Measurements from ENCODE around the gene MFSD1. TPM values are rescaled to one million over a fixed set of nuclear protein-coding genes. Genes with fewer than 3 reads are reported as not detected.

MFSD1 gene
- polyA plus RNA-seq, 2 of the 4 experiments (the other 2 are of a cell fraction) = 41.5 to 53.2 TPM

GRCh38 chr3:158781191-158781590 is 20.7 kb upstream of the MFSD1 start:
- Histone ChIP-seq H3K4me3 (no peak overlapping the region), H3K4me1 (peaks cover 16% of the 10 kb centered on the region), H3K4me2 (no peak overlapping the region), H3K27ac (peak overlapping the region in 1 of 2 experiments; percentile 1; a peak in 2 of 6 replicates), H3K9me3 (0 out of 3 replicates have a peak, but pooled peaks cover 6% of the 10 kb centered on the region)
- POLR2A ChIA-PET = no interaction called here
- ATAC-seq (peak in 1 of 2 experiments; percentile 46; a peak in 1 of 6 replicates), FAIRE-seq (no peak), DNase-seq (ENCODE audit: low read depth in 1 of 2, low spot score in 1 of 2) (no peak)
- WGBS (ENCODE audit: missing lambda C conversion rate) = 59% methylated on average over 2 of the region's 2 CpGs
- no peak for TF ChIP-seq ESRRA (IDR thresholded peaks at IDR 0.05; ENCODE audit: borderline replicate concordance, low read length)
- no peak for TF ChIP-seq BHLHE40 (IDR thresholded peaks at IDR 0.05; ENCODE audit: low read depth, low read length)
- no peak for TF ChIP-seq HOXA7 (CRISPR knock-in tag; IDR thresholded peaks at IDR 0.05)
- CTCF ChIA-PET = interaction anchor here (1.0 to 5.1 kb wide), 4 partner anchors 8 to 242 kb away, joined by 3 to 26 read pairs (median 4); no protein-coding TSS in a partner anchor

DNA sequence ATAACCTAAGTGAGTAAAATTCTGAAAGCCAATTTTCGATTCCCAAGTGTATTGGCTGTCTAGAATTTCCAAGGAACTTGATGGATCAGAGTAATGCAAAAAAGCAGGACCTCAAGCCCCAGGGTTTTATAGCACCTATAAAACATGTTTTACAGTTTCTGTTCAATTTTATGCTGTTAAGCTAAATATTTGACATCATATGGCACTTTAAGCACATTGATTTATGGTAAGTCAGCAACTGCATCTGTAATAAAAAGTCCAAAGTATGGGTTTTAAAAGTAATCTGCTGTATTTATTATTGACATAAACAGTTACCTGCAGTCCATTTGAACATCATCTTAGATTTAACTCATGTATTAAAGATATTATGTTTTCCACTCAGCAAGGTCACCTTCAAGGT is 20.0 kb upstream of the MFSD1 start:
- DNase-seq (ENCODE audit: low read depth in 1 of 2, low spot score in 1 of 2) (no peak), ATAC-seq (no peak), FAIRE-seq (no peak)
- WGBS (ENCODE audit: missing lambda C conversion rate) = 11% methylated on average over 1 of the region's 1 CpG
- CTCF ChIA-PET = interaction anchor here (5.1 kb wide), 1 partner anchor 8 kb away, joined by 26 read pairs; no protein-coding TSS in a partner anchor
- H3K4me2 ChIP-seq = peak overlapping the region; percentile 10; the same call in 2 of the 3 replicates
- 0 out of 3 replicates have a peak, but pooled peaks cover 7% of the 10 kb centered on the region for H3K9me3 ChIP-seq
- H3K4me1 ChIP-seq = peaks cover 16% of the 10 kb centered on the region
- peak overlapping the region; percentile 1 to 33; a peak in 4 of 6 replicates for H3K27ac ChIP-seq
- no peak overlapping the region for H3K4me3 ChIP-seq
- no peak for TF ChIP-seq JUN (IDR thresholded peaks at IDR 0.05)
- TF ChIP-seq FOXS1 (CRISPR knock-in tag; IDR thresholded peaks at IDR 0.05) = no peak
- TF ChIP-seq HDAC2 (IDR thresholded peaks at IDR 0.05) = no peak
- TF ChIP-seq EP300 (IDR thresholded peaks at IDR 0.05) = no peak
- no peak for TF ChIP-seq NPAS2 (CRISPR knock-in tag; IDR thresholded peaks at IDR 0.05; ENCODE audit: borderline replicate concordance)
- TF ChIP-seq POLR2AphosphoS2 (conservative IDR thresholded peaks at IDR 0.05; ENCODE audit: low read length) = no peak
- TF ChIP-seq CEBPB (IDR thresholded peaks at IDR 0.05) = no peak
- no peak for TF ChIP-seq ATOH8 (CRISPR knock-in tag; IDR thresholded peaks at IDR 0.05; ENCODE audit: low read depth)
- TF ChIP-seq KDM1A (IDR thresholded peaks at IDR 0.05; ENCODE audit: low read depth) = no peak
- no peak for TF ChIP-seq NFE2L2 (conservative IDR thresholded peaks at IDR 0.05; ENCODE audit: low read length)
- TF ChIP-seq CHD2 (IDR thresholded peaks at IDR 0.05; ENCODE audit: low read length, partially characterized antibody) = no peak
- no peak for TF ChIP-seq CBX8 (IDR thresholded peaks at IDR 0.05)
- TF ChIP-seq MYC (IDR thresholded peaks at IDR 0.05; ENCODE audit: borderline replicate concordance, low read length) = no peak
- no peak for TF ChIP-seq GATA3 (IDR thresholded peaks at IDR 0.05; ENCODE audit: borderline replicate concordance)
- TF ChIP-seq BHLHE40 (IDR thresholded peaks at IDR 0.05; ENCODE audit: low read depth, low read length) = no peak
- no peak for TF ChIP-seq TP53 (CRISPR knock-in tag; IDR thresholded peaks at IDR 0.05)
- TF ChIP-seq RARB (CRISPR knock-in tag; IDR thresholded peaks at IDR 0.05) = no peak
- no peak for TF ChIP-seq FOSL2 (IDR thresholded peaks at IDR 0.05)
- no peak for TF ChIP-seq FOSL2 (CRISPR knock-in tag; IDR thresholded peaks at IDR 0.05)
- TF ChIP-seq, protein P1, sequence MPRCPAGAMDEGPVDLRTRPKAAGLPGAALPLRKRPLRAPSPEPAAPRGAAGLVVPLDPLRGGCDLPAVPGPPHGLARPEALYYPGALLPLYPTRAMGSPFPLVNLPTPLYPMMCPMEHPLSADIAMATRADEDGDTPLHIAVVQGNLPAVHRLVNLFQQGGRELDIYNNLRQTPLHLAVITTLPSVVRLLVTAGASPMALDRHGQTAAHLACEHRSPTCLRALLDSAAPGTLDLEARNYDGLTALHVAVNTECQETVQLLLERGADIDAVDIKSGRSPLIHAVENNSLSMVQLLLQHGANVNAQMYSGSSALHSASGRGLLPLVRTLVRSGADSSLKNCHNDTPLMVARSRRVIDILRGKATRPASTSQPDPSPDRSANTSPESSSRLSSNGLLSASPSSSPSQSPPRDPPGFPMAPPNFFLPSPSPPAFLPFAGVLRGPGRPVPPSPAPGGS (IDR thresholded peaks at IDR 0.05) = no peak
- POLR2A ChIA-PET = no interaction called here

DNA sequence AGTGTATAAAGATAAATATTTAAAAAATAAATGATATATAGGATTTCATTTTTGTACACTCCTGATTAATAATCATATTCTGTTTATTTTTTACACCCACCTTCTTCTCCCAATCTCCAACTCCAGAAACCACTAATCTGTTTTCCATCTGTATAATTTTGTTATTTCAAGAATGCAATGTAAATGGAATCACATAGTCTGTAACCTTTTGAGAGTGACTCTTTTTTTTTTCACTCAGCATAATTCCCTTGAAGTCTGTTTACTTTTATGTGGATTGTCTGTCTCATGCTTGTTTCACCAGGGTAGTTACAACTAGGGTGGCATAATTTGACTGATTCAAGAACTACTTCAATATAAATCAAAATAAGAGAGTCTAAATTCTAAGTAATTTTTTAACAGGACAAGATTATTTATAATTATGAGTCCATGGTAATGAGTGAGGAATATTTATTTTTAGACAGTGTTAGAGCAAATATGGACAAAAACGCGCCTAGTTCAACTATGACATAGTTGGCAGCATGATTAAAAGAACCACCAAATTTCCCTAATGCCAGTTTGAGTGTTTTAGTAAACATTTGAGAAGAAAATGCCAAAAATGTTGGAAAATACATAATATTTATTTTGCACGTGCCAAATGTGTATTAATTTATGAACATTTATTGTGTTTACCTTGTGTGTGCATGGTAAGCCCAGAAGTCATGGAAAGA is 19.4 kb upstream of the MFSD1 start:
- no peak overlapping the region for H3K4me3 ChIP-seq
- TF ChIP-seq PHF8 (IDR thresholded peaks at IDR 0.05; ENCODE audit: borderline replicate concordance, low read depth) (no peak), ZSCAN20 (CRISPR knock-in tag; IDR thresholded peaks at IDR 0.05) (no peak), NPAS2 (CRISPR knock-in tag; IDR thresholded peaks at IDR 0.05; ENCODE audit: borderline replicate concordance) (no peak)
- ATAC-seq (no peak), DNase-seq (ENCODE audit: low read depth in 1 of 2, low spot score in 1 of 2) (no peak), FAIRE-seq (no peak)
- peaks cover 16% of the 10 kb centered on the region for H3K4me1 ChIP-seq
- ChIA-PET CTCF (interaction anchor here (0.6 to 2.2 kb wide), 6 partner anchors 9 to 123 kb away, joined by 3 to 15 read pairs (median 3); partner anchors contain the start of gene LXN), POLR2A (no interaction called here)
- peak overlapping the region; percentile 33 to 58; a peak in 4 of 6 replicates for H3K27ac ChIP-seq
- 47% methylated on average over 3 of the region's 3 CpGs for WGBS (ENCODE audit: missing lambda C conversion rate)
- H3K4me2 ChIP-seq = peak overlapping the region; percentile 10; the same call in 2 of the 3 replicates
- H3K9me3 ChIP-seq = peaks cover 13% of the 10 kb centered on the region; the same call in 1 of the 3 replicates

All from A549 (cell line).